HEK293T (cell line): ENCODE data around the gene CKLF.

ENCODE experiments used
- CTCF ChIA-PET: fragments of 350-600 bp; formaldehyde crosslinking; extraction: SDS; loops from one replicate; lab custom pipeline; 2021; ENCODE audit warnings: antibody characterized with exemption, inconsistent platforms; lab: Yijun Ruan, JAX
- POLR2A ChIA-PET: fragments of 350-600 bp; formaldehyde crosslinking; extraction: SDS; loops from one replicate; lab custom pipeline; 2020; ENCODE audit warnings: antibody characterized with exemption, inconsistent platforms; lab: Yijun Ruan, JAX
- DNase-seq: peaks from one replicate; pipeline ENCODE4 v3.0.0; 2012; ENCODE audit warnings: mixed read lengths; ENCODE audit errors: extremely low spot score
- ARNT ChIP-seq: fragments of 450-650 bp; IDR thresholded peaks from 2 replicates; pipeline ENCODE4 v1.6.1; 2017; ENCODE audit warnings: mild to moderate bottlenecking
- BHLHE40 ChIP-seq: fragments of 450-650 bp; IDR thresholded peaks from 2 replicates; pipeline ENCODE4 v1.6.1; 2016; ENCODE audit warnings: mild to moderate bottlenecking, moderate library complexity, borderline replicate concordance
- CTBP1 ChIP-seq: fragments of 450-650 bp; IDR thresholded peaks from 2 replicates; pipeline ENCODE4 v1.6.1; 2016; ENCODE audit warnings: borderline replicate concordance
- ELF4 ChIP-seq: fragments of 450-650 bp; IDR thresholded peaks from 2 replicates; pipeline ENCODE4 v1.6.1; 2017; ENCODE audit warnings: antibody characterized with exemption
- FOXA1 ChIP-seq: fragments of 450-650 bp; IDR thresholded peaks from 2 replicates; pipeline ENCODE4 v1.6.1; 2016; ENCODE audit warnings: mild to moderate bottlenecking
- FOXK2 ChIP-seq: fragments of 450-650 bp; IDR thresholded peaks from 2 replicates; pipeline ENCODE4 v1.6.1; 2016; ENCODE audit warnings: mild to moderate bottlenecking
- FOXM1 ChIP-seq: fragments of 450-650 bp; IDR thresholded peaks from 2 replicates; pipeline ENCODE4 v1.6.1; 2017; ENCODE audit warnings: mild to moderate bottlenecking, borderline replicate concordance
- HDGF ChIP-seq: fragments of 450-650 bp; IDR thresholded peaks from 2 replicates; pipeline ENCODE4 v1.6.1; 2017; ENCODE audit warnings: antibody characterized with exemption, borderline replicate concordance
- L3MBTL2 ChIP-seq: fragments of 450-650 bp; conservative IDR thresholded peaks from 2 replicates; pipeline ENCODE4 v1.6.1; 2016; ENCODE audit warnings: mild to moderate bottlenecking
- LEF1 ChIP-seq: fragments of 450-650 bp; IDR thresholded peaks from 2 replicates; pipeline ENCODE4 v1.6.1; 2017; ENCODE audit warnings: mild to moderate bottlenecking, borderline replicate concordance
- NFRKB ChIP-seq: fragments of 450-650 bp; IDR thresholded peaks from 2 replicates; pipeline ENCODE4 v1.6.1; 2016; ENCODE audit warnings: mild to moderate bottlenecking, moderate library complexity
- PKNOX1 ChIP-seq: fragments of 450-650 bp; IDR thresholded peaks from 2 replicates; pipeline ENCODE4 v1.6.1; 2016
- SP1 ChIP-seq: fragments of 450-650 bp; IDR thresholded peaks from 2 replicates; pipeline ENCODE4 v1.6.1; 2017
- SUZ12 ChIP-seq: fragments of 450-650 bp; IDR thresholded peaks from 2 replicates; pipeline ENCODE4 v1.6.1; 2016; ENCODE audit warnings: mild to moderate bottlenecking
- TARDBP ChIP-seq: fragments of 450-650 bp; IDR thresholded peaks from 2 replicates; pipeline ENCODE4 v1.6.1; 2016
- ZNF384 ChIP-seq: fragments of 450-650 bp; IDR thresholded peaks from 2 replicates; pipeline ENCODE4 v1.6.1; 2016

Gene CKLF

GRCh38 chr16:66552286-66553177 lies at the start of gene CKLF:
TSS of gene CKLF (plus strand) at chr16:66552576. CDS start at chr16:66552716, 140 bp downstream.
- TF ChIP-seq HDGF = no peak
- TF ChIP-seq L3MBTL2 = peak; percentile 100
- ChIA-PET CTCF (interaction anchor here (0.9 to 1.5 kb wide), 2 partner anchors 10 to 146 kb away, joined by 3 to 5 read pairs; no protein-coding TSS in a partner anchor), POLR2A (interaction anchor here (0.8 to 2.9 kb wide), 11 partner anchors 10 to 145 kb away, joined by 3 to 26 read pairs (median 7); no protein-coding TSS in a partner anchor)
- peak; percentile 95 for DNase-seq

GRCh38 chr16:66503030-66503429 lies 49.3 kb upstream of the CKLF start:
- no peak for DNase-seq
- no peak for TF ChIP-seq FOXA1
- TF ChIP-seq TARDBP = no peak
- ChIA-PET CTCF (interaction anchor here (0.5 kb wide), 1 partner anchor 627 kb away, joined by 3 read pairs; no protein-coding TSS in a partner anchor), POLR2A (interaction anchor here (0.6 kb wide), 1 partner anchor 96 kb away, joined by 4 read pairs; no protein-coding TSS in a partner anchor)

GRCh38 chr16:66503612-66504011 lies 48.8 kb upstream of the CKLF start:
- TF ChIP-seq FOXM1 (no peak), SUZ12 (no peak), FOXK2 (no peak), FOXA1 (no peak), ARNT (no peak), HDGF (no peak)
- POLR2A ChIA-PET = interaction anchor here (0.6 kb wide), 1 partner anchor 96 kb away, joined by 4 read pairs; no protein-coding TSS in a partner anchor
- no peak for DNase-seq
- CTCF ChIA-PET = no interaction called here

- TF ChIP-seq HDGF = no peak
- TF ChIP-seq PKNOX1 = no peak
- TF ChIP-seq SUZ12 = no peak
- no peak for TF ChIP-seq FOXA1
- no peak for TF ChIP-seq LEF1
- no peak for TF ChIP-seq NFRKB
- no peak for TF ChIP-seq ELF4
- no peak for TF ChIP-seq L3MBTL2
- POLR2A ChIA-PET = no interaction called here
- DNase-seq = no peak
- CTCF ChIA-PET = interaction anchor here (0.8 kb wide), 1 partner anchor 150 kb away, joined by 3 read pairs; no protein-coding TSS in a partner anchor
These were observed 44.6 kb upstream of the CKLF start for GRCh38 chr16:66507731-66508239.

GRCh38 chr16:66508248-66508913 lies 44.0 kb upstream of the CKLF start:
- TF ChIP-seq FOXM1 (no peak), L3MBTL2 (no peak), FOXK2 (no peak), ZNF384 (no peak), TARDBP (no peak), SUZ12 (no peak), NFRKB (no peak), HDGF (no peak)
- ChIA-PET CTCF (interaction anchor here (0.8 kb wide), 1 partner anchor 151 kb away, joined by 3 read pairs; no protein-coding TSS in a partner anchor), POLR2A (no interaction called here)
- DNase-seq = no peak

- ChIA-PET CTCF (interaction anchor here (0.8 kb wide), 1 partner anchor 151 kb away, joined by 3 read pairs; no protein-coding TSS in a partner anchor), POLR2A (no interaction called here)
- DNase-seq = no peak
- no peak for TF ChIP-seq SUZ12
- no peak for TF ChIP-seq ZNF384
- no peak for TF ChIP-seq L3MBTL2
- TF ChIP-seq HDGF = no peak
- no peak for TF ChIP-seq ARNT
- TF ChIP-seq PKNOX1 = no peak
- TF ChIP-seq FOXA1 = no peak
- no peak for TF ChIP-seq ELF4
- no peak for TF ChIP-seq FOXK2
- TF ChIP-seq SP1 = no peak
- no peak for TF ChIP-seq LEF1
- TF ChIP-seq BHLHE40 = no peak
- TF ChIP-seq FOXM1 = no peak
- no peak for TF ChIP-seq CTBP1
- TF ChIP-seq TARDBP = no peak
- no peak for TF ChIP-seq NFRKB
These were observed 43.4 kb upstream of the CKLF start for GRCh38 chr16:66508914-66509496.
